Ascending aorta (tissue), 2 donors: ENCODE results near the gene TBK1. TPM values are rescaled to one million over a fixed set of nuclear protein-coding genes. Genes with fewer than 3 reads are reported as not detected.

Experiments used
- DNase-seq, 2 donors: peaks; one replicate each; pipeline ENCODE4 v3.0.0-alpha.2; 2019; ENCODE audit warnings: low spot score in 2 of 2
- H3K27ac ChIP-seq, 2 donors: fragments of 200-600 bp; sonication (generic); one replicate each; pipeline ENCODE4 v1.5.1; 2016 to 2017; ENCODE audit warnings: mild to moderate bottlenecking in 1 of 2
- H3K27me3 ChIP-seq: fragments of 200-600 bp; sonication (generic); one replicate; pipeline ENCODE4 v1.5.1; 2017
- H3K36me3 ChIP-seq, 2 donors: fragments of 200-600 bp; sonication (generic); one replicate each; pipeline ENCODE4 v1.5.1; 2016
- H3K4me1 ChIP-seq, 2 donors: fragments of 200-600 bp; sonication (generic); one replicate each; pipeline ENCODE4 v1.5.1; 2016 to 2017; ENCODE audit warnings: mild to moderate bottlenecking in 1 of 2
- H3K4me3 ChIP-seq, 2 donors: fragments of 200-600 bp; sonication (generic); one replicate each; pipeline ENCODE4 v1.5.1; 2016 to 2017; ENCODE audit warnings: mild to moderate bottlenecking in 1 of 2
- H3K9me3 ChIP-seq, 2 donors: fragments of 200-600 bp; sonication (generic); one replicate each; pipeline ENCODE4 v1.5.1; 2016
- CTCF ChIP-seq, 3 experiments: fragments of 200-600 bp in 2 of 3; fragments of 450-650 bp in 1 of 3; sonication (generic) in 2 of 3; IDR thresholded peaks; one replicate each; pipeline ENCODE4 v1.5.1; 2016 to 2019; ENCODE audit warnings: antibody characterized with exemption in 3 of 3, mild to moderate bottlenecking in 1 of 3, moderate library complexity in 1 of 3
- intact Hi-C: fragments of 100-400 bp; cut with DNase I; formaldehyde crosslinking; loops from one replicate; pipeline ENCODE4 v1.15.1; 2023
- total RNA-seq: library from RNA; depleted of rRNA; stranded (reverse); fragments of >200 nt; gene quantifications from one replicate; pipeline ENCODE4 v1.1.0, GENCODE V29; 2016

TBK1 gene
- total RNA-seq, 1 donor from 2014 or later: 3.9 TPM

GRCh38 chr12:64549108-64549507, 97.2 kb downstream of the TBK1 start:
- no peak overlapping the region for H3K4me3 ChIP-seq
- no peaks in the 10 kb centered on the region for H3K9me3 ChIP-seq
- DNase-seq: no peak
- no peak for TF ChIP-seq CTCF (IDR thresholded peaks at IDR 0.05)
- intact Hi-C loops: loop anchor here (1.0 kb wide), 2 partner anchors 60 to 147 kb away; no protein-coding TSS in a partner anchor
- H3K27ac ChIP-seq: no peak overlapping the region
- no peaks in the 10 kb centered on the region for H3K36me3 ChIP-seq
- no peaks in the 10 kb centered on the region for H3K27me3 ChIP-seq
- peaks cover 0 to 4% of the 10 kb centered on the region in 2 donors for H3K4me1 ChIP-seq

DNA sequence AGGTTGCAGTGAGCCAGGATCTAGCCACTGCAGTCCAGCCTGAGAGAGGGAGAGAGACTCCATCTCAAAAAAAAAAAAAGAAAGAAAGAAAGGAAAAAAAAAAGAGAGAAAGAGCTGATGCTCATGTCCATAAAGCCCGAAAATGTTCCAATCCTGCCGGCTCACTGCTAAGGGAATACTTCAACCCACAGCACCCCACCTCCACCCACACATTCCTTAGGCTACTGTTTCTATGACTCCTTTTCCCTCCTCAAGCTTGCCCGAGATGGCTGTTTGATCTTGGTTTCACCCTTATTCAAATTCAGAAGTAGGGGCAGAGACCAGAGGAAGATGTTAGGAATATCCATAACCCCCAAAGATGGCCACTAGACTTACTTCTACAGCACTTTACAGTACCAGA, 98.8 kb downstream of the TBK1 start:
- no peak for DNase-seq
- Histone ChIP-seq H3K4me1 (peaks cover 0 to 4% of the 10 kb centered on the region in 2 donors), H3K27ac (no peak overlapping the region), H3K36me3 (no peaks in the 10 kb centered on the region), H3K4me3 (no peak overlapping the region), H3K9me3 (no peaks in the 10 kb centered on the region), H3K27me3 (no peaks in the 10 kb centered on the region)
- intact Hi-C loops: no loop called here
- no peak for TF ChIP-seq CTCF (IDR thresholded peaks at IDR 0.05)

GRCh38 chr12:64551676-64552075, 99.8 kb downstream of the TBK1 start:
- DNase-seq: no peak
- no peaks in the 10 kb centered on the region for H3K9me3 ChIP-seq
- no peaks in the 10 kb centered on the region for H3K36me3 ChIP-seq
- H3K27ac ChIP-seq: no peak overlapping the region
- peaks cover 0 to 4% of the 10 kb centered on the region in 2 donors for H3K4me1 ChIP-seq
- H3K4me3 ChIP-seq: no peak overlapping the region
- intact Hi-C loops: no loop called here
- TF ChIP-seq CTCF (IDR thresholded peaks at IDR 0.05): no peak
- no peaks in the 10 kb centered on the region for H3K27me3 ChIP-seq

Other genes starting within 250 kb of the TBK1 start
- 0.75 TPM for gene KICS2, start 229.8 kb upstream of the TBK1 start, total RNA-seq
- not detected for gene C12orf56, start 61.4 kb upstream of the TBK1 start, total RNA-seq
- 24.5 TPM for gene XPOT, start 47.7 kb upstream of the TBK1 start, total RNA-seq
- 79.6 TPM for gene RASSF3, start 158.4 kb downstream of the TBK1 start, total RNA-seq